Stimulated activated CD4-positive, alpha-beta T cell treated with anti-CD3 and anti-CD28 coated beads, Interleukin-2, amount 100 ng/mL, for 48 hours (primary cell): ENCODE data around the gene HLA-DOA.

Source experiments
- DNase-seq, 2 donors: peaks; one replicate each; pipeline ENCODE4 v3.0.0-alpha.2; 2020

The HLA-DOA gene

DNA sequence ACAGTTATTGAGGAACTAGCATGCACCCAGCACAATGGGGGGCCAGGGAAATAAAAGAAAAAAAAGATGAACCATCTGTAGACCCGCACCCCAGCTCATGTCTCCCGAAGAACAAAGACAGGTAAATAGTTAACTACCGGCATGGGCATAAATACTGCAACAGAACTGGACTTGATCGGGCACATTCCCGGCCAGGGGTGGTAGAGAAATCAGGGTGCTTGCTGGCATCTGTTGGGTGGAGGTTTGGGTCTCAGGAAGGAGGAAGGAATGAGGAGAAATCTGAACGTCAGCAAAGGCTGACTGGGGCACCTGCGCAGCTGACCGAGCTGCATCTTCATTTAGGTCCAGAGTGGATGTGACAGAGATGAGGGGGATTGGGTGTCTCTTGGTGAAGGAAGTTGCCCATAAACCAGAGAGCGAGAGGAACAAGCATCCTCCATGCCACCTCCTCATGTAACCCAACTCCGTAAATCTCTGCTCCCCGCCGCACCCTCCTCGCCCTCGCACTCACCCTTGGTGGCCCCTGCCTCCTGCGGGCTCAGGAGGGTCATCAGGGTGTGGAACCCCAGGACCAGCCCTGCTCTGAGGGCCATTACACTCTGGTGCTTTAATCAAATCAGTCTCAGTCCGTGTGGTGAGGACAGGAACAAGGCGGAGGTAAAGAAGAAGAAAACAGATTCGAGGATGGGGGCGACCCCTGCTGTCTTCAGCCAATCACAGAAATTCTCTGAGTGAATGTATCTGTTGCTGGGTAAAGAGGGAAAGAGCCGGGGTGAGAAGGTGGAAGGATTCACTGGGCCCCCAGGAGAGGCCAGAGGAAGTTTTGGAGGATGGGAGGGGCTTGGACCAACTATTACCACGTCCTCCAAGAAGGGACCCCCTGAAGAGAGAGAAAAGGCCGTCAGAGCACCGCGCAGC is at the start of gene HLA-DOA:
Gene HLA-DOA, minus strand, starts transcription at position 648 of the 918 bp plus-strand sequence.
- DNase-seq = no peak

DNA sequence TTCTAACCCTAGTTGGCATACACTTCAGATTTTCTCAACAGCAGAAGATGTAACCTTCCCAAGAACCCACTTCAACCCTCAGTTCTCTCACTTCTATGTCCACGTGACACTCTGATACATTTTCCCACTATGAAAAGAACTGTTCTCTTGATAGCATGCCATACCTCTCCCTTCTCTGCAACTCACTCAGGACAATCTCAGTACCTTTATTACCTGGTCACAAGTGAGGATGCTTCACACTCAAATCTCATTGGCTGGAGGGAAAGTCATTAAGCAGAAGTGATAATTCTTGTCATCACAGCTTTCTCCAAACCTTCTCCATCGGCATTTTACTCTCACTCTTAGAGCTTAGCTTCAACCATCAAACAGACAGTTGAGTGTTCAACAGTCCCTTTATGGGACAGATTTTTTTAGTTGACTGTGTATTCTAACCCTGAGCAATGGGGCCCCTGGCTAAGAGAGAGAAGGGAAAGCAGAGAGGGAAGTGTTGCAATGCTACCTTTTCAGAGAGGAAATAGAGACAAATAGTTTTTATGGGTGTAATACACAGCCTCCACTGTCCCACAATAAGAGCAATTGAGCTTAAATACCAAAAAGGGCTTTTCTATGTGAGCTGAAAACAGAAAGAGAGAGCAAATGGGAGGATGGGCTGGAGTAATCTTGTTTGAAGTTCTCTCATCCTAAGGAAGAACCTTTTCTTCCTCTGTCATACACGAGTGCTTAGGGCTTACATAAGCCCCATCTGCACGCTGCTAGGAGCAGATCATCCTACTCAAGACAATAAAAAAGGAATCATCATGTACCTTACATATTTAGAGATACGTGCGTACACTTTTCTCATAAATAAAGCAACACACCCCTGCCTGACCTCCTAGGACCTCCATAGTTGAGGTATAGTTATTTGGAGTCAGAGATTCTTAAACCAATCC is 48.1 kb upstream of the HLA-DOA start:
- no peak for DNase-seq

DNA sequence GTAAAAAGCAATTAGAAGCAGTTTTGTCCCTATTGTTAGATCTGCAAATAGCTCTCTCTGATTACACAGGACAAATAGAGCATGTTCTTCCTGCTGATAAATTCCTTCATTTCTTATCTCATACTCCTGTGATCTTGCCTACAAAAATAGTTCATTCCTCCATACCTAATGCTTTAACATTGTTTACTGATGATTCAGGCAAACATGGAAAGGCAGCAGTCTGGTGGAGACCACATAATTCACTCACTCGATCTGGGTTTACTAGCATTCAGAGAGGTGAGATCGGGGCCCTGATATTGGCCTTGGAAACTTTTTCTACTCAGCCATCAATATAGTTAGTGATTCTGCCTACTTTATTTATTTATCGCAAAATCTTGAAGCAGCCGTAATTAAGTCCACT is 43.8 kb upstream of the HLA-DOA start:
- no peak for DNase-seq

DNA sequence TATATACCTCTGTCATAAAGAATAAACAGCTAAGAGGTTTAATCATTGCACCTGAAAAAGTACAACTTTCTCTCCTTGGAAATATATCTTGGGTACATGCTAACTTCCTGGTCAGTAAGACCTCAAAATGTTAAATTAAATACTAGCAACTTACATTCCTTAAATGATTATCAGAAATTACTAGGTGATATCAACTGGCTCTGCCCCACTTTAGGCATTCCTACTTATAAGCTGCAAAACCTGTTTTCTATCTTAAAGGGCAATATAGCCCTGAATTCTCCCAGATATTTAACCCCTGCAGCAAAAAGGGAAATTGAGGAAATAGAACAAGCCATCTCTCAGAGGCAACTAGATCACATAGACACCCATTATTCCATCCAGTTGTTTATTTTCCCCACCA is 43.2 kb upstream of the HLA-DOA start:
- DNase-seq = no peak

DNA sequence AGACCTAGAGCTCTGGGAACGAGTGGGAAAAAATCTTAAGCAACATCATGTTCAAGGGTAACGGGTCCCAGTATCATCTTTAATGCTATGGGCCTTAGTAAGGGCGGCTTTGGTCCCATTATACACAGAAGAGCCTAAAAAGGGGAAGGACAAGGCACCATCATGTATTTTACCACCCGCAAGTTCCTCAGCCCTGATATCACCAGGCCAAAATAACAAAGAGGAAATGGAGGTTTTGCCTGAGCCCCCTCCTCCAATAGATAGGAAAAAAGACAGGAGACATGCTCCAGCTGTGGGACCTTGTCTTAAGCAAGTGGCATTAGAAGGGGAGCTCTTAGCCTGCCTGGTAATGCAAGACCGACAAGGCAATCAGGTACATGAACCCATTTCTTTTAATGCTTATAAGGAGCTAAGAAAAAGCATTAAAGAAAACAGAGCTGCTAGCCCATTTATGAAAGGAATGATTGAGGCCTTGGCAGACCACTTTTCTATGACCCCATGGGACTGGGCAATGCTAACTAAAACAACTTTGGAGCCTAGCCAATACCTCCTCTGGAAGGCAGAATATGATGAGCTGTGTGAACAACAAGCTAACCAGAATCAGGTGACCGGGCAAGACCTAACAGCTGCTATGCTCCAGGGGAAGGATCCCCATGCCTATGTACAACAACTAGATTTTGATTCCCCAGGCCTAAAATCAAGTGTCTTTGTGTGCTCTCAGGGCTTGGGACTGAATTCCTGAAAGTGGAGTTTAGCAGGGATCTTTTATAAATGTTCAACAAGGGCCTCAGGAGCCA is 40.8 kb upstream of the HLA-DOA start:
- no peak for DNase-seq

DNA sequence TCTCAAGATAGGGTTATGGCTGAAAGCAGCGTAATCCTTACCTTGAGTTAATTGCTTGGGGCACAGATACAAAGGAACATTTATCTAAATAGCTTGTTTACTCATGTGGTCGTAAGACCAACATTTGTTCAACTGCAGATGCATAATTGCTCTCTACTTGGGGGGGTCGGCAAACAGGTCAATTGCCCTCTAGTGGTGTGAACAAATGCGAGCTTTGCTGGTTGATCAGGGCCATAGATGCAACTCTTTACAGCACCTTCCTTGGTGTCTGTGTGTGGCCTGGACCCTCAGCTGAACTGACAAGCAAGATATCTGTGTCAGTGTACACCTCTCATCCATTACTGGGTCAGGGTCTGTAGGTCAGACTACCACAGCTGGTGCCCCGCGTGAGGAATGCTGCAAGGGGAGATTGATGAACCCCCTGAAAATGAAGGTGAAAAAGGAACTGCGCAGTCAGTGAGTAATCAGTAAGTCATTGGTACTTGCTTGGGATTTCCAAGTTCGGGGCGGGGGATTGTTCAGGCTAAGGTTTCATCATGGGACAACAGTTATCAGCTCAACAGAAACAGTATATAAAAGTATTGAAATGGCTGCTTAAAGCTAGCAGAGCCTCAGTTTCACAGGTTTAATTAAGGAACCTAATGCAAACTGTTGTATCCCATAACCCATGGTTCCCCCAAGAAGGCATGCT is 40.1 kb upstream of the HLA-DOA start:
- DNase-seq = no peak

DNA sequence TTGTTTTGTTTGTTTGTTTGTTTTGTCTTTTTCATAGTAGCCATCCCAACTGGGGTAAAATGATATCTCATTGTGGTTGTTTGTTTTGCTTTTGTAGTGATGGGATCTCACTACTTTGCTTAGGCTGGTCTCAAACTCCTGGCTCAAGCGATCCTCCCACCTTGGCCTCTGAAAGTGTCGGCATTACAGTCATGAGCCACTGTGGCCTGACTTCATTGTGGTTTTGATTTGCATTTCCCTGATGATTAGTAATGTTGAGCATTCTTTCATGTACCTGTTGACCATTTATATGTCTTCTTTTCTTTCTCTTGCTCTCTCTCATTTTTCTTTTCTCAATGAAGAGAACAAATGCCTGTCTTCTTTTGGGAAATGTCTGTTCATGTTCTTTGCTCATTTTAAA is 30.8 kb upstream of the HLA-DOA start:
- no peak for DNase-seq

DNA sequence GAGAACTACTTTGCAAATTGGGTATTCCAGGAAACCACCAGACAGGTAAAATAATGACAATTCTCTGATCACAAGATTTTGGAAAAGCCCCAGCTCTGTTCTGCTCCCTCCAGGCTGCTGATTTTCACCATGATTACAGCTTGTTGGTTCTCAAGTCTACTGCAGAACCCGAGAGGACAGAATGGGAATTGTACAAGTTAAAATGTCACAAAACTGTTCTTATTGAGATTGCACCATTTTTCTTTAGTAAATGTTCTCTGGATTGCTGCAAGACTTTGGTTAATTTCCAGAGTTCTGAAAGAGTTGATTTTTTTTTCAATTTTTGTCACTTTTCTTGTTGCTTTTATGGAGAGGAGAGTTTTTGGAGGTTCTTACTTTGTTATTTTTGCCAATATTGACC is 27.1 kb upstream of the HLA-DOA start:
- DNase-seq = no peak

DNA sequence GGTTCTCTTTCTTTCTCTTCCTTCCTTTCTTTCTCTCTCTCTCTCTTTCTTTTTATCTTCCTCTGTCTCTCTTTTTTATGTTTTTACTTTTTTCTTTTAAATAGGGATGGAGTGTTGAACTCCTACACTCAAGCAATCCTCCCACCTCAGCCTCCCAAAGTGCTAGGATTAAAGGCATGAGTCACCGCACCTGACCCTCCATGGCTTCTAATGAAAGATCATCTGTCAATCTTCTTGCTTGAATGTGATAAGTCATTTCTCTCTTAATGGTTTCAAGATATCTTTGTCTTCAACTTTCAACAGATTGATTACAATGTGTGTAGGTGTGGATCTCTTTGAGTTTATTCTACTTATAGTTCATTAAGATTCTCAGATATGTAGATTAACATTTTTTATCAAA is 25.2 kb upstream of the HLA-DOA start:
- no peak for DNase-seq

DNA sequence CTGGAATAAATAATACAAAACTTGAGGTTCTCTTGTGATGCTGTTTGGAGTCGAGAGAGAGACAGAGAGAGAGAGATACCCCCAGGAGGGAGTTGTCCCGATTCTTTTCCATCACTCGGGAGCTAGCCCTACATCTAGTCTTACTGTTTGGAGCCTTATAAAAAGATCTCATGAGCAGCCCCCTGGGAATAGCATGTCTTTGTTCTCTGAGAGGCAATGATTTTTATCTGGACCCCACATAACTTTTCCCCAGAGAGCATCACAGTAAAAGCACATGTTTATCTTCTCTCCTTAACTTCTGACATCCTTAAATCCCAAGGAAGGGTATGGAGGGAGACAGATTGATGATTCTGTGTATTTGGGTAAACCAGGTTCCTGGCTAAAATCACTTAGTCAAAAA is 20.9 kb upstream of the HLA-DOA start:
- no peak for DNase-seq

DNA sequence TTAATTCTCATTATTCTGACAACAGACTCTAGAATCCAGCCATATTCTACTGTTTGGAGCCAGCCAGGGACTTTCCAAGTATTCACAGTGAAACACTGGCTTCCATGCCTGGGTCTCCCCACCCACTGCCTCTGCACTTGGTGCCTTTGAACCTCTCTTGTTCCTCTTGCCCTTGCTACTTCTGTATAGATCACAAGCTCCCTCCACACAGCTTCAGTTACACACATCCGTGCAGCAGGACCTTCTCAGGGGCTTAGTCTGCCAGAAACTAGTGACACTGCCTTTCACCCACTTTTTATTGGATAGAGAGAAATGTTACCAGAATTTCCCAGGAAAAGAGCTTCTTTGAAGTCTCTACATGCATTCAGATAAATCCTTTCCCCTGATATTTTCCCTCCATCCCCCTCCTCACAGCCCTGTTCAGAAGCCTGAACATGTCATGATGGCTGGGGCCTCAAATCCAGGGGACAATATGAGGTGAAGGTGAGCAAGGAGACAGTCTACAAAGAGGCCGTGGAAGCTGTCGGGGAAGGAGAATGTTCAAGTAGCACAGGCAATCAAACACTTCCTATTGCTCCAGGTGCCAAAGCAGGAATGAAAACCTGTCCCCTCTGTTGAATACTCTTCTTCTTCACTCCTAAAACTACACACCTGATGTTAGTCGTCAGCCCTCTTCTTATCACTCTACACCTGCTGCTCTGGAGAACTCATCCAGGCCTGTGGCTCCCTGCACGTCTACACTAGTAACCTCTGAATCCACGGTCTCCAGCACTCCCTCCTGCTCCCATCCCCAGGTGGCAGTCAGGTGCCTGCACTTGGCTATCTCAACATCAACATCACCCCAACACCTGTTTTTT is 20.2 kb upstream of the HLA-DOA start:
- no peak for DNase-seq

DNA sequence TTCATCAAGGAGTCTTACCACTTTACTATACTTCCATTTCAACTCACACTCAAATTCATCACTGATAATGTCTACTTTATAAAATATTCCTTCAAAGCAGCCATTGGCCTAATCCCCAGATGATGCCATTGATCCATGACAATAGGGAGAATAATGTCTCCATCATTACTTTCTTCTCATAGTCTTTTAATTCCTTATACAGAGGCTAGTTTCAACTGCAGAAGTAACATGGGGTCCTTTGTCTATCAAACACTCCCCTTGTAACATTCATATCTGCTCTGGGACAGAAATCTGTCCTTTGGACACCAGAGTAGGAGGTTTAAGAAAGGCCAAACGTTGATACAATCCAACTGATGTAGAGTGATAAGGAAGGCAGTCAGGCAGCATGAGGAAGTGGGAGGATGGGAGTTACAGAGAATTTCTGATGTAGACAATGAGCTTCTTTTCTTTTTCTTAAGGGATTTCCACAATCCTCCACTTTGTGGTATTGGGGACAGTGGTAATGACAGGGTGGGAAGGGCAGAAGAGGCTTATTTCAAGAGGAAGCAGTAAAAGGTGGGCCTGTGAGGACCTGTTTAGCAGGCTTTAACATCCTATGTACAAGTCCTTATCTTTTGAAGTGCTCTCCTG is 18.9 kb upstream of the HLA-DOA start:
- DNase-seq = no peak

DNA sequence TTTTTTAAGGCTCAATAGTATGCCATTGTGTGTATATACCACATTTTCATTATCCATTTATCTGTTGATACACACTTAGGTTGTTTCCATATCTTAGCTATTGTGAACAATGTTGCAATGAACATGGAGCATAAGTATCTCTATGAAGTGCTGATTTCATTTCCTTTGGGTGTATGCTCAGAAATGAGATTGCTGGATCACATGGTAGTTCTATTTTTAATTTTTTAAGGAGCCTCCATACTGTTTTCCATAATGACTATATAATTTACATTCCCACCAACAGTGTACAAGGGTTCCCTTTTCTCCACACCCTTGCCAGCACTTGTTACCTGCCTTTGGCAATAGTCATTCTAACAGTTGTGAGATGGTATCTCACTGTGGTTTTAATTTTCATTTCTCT is 15.1 kb upstream of the HLA-DOA start:
- DNase-seq = no peak

DNA sequence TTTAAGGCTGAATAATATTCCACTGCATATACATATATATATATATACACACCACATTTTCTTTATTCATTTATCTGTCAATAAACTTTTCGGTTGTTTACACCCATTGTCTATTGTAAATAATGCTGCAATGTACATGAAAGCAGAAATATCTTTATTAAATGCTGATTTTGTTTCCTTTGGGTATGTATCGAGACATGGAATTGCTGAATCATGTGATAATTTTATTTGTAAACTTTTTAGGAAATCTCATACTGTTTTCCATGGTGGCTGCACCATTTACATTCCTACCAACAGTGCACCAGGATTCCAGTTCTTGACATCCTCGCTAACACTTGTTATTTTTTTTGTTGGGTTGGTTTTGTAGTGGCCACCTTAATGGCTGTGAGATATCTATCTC is 14.1 kb upstream of the HLA-DOA start:
- DNase-seq = no peak

DNA sequence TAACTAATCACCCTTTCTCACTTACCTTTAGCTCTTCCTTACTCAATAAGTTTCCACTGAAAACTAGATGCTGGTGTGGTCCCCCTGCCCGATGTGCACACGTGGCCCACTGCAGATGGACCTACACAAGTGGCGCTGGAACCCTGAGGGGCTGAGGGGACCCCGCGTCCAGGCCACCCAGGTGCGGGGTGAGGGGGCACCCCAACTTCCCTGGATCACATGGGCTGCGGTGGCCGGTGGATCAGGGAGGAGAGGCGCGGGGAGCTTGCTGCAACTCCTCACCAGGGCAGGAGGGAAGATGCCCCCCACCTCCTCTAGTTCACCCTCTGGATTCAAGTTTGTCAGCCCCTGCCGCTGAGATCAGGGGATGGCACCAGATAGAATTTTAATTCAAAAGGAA is 12.5 kb upstream of the HLA-DOA start:
- no peak for DNase-seq

DNA sequence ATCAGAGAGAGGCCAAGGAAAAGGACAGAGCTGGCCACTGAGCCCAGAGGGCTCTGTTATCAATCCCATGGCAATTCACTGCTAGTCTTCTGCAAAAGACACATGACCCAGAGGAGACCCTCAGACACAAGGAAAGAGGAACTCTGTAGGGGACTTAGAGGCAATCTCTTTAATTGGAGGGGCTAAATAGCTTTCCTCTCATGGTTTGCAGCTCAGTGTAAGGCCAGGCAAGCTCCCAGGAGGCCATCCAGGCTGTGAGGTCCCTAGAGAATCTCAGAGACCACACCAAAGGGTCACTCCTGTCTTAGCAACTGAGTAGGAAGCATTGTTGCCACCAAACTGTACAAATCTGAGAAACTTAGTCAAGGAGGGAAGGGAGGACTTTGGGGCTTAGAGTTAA is 10.0 kb upstream of the HLA-DOA start:
- no peak for DNase-seq

DNA sequence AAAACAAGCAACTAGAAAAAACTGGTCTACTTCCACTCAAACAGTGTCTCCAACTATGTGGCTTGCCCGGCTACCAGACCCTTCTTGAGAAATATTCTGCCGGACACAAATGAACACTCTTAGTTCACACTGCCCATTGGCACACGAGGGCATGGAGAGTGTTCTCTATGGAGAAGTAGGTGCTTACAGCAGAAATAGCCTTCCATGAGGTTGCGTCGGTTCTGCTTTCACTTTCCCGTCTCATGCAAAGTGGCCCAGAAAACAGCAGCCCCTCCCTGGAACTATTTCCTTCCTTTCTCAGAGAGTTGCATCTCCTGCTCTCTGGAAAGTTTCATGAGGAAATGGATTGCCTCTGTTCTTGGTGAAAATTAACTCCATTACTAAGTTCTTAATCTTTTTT is 9.5 kb upstream of the HLA-DOA start:
- DNase-seq = peak in 1 of 2 donors; percentile 25

DNA sequence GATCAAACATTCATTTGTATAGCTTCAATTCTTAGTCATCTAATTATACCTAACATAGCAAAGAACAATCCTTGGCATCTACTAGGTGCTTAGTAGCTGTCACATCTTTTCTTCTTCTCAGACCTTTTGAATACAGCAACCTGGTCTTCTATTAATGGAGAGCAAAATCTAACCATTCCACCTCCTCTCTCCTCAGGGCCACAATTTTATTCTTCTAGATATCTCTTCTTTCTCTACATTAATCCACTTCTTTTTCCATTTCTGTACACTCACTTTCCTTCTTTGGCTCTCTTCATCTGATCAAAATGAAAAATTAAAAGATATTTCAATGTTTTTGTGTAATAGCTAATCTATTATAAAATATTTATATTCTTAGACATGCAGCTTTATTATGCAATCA is 9.0 kb upstream of the HLA-DOA start:
- DNase-seq = no peak

DNA sequence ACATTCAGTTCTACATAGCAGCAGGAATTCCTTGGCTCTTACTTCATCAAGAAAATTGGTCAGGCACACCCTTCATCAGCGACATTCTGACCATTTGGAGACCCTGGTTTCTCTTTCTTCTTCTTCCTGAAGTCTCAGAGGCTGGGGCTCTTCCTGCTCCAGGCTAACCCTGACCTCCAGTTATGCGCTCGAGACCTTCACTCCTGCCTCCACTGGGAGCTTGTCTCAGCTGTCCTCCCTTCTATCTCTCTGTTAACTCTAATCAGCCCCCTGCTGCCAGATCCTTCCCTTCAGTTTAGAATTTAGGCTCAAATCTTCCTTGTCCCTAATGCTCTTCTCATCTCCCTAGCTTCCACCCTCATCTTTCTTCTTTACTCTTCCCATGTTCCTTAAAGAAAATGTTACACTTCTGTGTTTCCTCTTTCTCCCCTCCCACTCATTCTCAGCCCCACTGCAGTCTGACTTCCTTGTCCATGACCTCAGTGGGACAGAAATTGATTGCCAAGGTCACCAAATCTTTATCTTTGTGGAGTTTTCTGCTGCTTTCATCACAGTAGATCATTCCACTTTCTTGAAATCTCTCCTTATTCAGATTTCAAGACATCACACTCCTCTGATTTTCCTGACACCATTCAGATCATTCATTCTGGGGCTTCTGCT is 8.4 kb upstream of the HLA-DOA start:
- no peak for DNase-seq

DNA sequence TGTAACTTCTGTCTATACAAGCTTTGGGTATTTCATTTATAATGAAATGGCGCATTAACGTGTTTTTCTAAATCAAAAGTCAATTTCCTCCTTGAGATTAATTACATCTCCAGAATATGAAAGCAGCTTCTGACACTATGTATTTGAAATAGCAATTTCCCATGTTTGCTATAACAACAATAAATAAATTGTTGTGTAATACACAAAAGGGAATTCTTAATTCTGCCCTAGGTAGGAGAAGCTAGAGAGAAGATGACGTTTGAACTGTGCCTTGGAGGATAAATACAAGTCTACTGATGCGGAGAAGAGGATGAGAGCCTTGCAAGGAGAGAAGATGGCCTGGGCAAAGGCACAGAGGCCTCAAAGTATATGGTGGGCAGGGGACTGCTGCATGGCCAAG is 7.6 kb upstream of the HLA-DOA start:
- no peak for DNase-seq
